Skin of body (tissue), 2 donors: ENCODE measurements around the gene PCBD1. TPM values are rescaled to one million over a fixed set of nuclear protein-coding genes. Genes with fewer than 3 reads are reported as not detected.
"Not testable (repeated sequence)": the region's sequence is repeated elsewhere in the genome, so short reads cannot be mapped to it uniquely, and the experiment has no call there.

Experiments used
- DNase-seq: peaks from one replicate; lab custom pipeline; 2025; lab: John Stamatoyannopoulos, UW
- total RNA-seq: library from RNA; depleted of rRNA; stranded (reverse); fragments of >200 nt; gene quantifications from one replicate; pipeline ENCODE4 v1.2.3, GENCODE V29; 2014

Gene PCBD1
- total RNA-seq, 1 donor from 2014 or later = 15.5 TPM

DNA sequence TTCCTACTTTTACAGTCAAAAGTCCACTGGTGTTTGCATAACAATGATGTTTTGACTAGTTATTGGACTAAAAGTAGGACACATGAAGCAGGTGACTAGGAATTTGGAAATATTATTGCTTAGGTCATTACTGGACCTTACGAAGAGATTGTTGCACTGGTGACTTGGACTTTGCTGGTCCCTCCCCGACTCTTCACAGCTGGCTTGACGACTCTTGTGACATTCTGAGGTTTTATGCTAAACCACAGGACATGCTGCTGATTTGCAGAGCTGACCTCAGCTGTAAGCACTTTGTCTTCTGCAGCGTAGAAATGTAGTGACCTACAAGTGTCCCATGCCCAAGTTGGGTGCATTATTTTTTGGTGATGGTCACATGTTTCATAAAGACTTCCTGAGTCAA, 21.9 kb downstream of the PCBD1 start:
- DNase-seq = no peak

GRCh38 chr10:70864935-70865334, 23.4 kb downstream of the PCBD1 start:
- DNase-seq = no peak

GRCh38 chr10:70863470-70864160, 24.8 kb downstream of the PCBD1 start:
- DNase-seq = no peak

DNA sequence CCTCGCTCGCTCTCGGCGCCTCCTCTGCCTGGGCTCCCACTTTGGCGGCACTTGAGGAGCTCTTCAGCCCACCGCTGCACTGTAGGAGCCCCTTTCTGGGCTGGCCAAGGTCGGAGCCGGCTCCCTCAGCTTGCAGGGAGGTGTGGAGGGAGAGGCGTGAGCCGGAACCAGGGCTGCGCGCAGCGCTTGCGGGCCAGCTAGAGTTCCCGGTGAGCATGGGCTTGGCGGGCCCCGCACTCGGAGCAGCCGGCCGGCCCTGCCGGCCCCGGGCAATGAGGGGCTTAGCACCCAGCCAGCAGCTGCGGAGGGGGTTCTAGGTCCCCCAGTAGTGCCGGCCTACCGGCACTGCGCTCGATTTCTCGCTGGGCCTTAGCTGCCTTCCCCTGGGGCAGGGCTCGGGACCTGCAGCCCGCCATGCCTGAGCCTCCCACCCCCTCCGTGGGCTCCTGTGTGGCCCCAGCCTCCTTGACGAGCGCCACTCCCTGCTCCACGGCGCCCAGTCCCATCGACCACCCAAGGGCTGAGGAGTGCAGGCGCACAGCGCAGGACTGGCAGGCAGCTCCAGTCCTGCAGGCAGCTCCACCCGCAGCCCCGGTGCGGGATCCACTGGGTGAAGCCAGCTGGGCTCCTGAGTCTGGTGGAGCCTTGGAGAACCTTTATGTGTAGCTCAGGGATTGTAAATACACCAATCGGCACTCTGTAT, 26.7 kb downstream of the PCBD1 start:
- not testable (repeated sequence) for DNase-seq

GRCh38 chr10:70858759-70859158, 29.6 kb downstream of the PCBD1 start:
- DNase-seq = no peak

DNA sequence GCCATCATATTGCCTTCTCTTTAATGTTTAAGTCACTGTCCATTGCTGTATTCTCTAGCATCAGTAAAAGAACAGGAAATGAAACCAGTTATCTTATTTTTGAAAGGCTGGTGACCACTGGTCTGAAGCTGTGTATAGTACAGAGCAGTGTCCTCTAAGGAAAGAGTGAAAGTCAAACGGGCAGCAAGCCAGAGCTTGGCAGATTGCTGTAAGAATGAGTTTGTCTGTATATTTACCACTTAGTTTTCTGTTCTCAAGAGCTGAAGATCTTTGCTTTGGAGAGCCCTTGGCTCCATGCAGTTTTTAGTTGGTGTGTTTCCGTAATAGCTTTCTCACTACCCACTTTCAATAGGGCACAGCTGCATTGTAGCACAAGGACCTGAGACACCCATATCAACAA, 31.9 kb downstream of the PCBD1 start:
- no peak for DNase-seq

DNA sequence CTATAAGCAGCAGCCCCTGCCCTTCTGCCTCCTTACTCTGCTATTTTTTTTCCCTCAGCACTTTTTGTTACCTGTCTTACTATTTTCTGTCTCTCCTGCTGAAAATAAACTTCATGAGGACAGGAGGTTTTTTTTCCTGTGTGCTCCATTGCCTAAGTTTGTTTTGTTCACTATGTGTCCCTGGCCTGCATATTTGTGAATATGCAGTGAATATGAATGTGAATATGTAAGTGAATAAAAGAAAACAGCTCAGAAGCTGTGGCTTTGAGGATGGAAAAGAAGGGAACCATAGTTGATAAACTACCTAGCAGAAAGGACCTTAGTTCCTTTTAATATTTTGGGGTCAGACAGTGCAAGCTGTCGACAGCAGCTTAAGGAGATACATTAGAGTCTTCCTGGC, 34.9 kb downstream of the PCBD1 start:
- DNase-seq = no peak

DNA sequence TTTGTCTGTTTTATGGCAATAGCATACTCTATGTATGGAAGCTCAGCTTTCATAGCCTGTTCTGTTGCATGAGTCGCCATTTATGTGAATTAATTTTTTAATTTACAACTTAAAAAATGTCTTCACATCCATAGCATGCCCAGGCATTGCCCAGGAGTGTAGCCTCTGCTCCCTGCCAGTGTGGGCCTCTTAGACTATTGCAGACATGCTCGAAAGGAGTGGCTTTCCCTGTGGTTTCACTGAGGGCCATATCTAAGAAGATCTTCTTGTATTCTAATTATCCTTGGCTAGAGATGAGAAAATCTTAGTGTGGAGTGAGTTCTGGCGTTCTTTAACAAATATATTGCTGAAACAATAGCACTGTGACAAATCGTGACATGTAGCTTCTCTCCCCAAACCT, 35.3 kb downstream of the PCBD1 start:
- no peak for DNase-seq

DNA sequence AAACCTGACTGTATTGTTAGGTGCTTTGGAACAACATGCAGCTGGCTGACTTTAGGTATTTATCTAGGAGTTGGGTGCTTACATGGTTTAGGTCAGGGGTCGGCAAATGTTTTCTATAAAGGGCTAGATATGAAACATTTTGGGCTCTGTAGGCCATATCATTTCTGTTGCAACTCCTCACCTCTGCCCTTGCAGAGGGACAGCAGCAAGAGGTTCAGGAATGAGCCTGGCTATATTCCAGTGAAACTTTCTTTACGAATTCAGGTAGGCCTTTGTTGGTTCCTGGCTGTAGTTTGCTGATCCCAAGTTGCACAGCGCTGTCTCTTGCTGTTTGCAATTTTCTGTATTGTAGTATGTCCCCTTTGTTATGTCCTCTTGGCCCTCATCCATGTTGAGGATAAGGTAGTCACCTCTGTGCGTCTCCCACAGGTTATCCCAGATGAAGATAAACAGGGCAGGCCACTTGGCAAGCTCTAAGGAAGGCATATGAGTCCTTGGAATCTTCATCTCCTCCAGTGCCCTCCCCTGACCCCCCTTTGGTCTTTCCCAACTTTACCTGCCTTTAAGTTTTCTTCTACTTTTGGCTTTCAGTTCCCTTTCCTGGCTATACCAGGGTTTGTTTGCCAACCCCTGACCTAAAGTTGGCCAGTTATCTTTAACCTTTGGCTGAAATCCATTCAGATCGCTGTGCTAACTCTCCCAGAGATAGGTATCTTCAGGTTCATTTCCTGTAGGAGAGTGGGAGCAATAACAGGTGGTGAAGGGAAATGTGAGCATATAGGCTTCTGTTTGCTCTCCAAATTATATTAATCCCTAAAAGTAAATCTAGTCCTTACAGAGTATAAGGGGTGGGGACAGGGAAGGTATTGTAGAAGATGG, 36.5 kb downstream of the PCBD1 start:
- no peak for DNase-seq

DNA sequence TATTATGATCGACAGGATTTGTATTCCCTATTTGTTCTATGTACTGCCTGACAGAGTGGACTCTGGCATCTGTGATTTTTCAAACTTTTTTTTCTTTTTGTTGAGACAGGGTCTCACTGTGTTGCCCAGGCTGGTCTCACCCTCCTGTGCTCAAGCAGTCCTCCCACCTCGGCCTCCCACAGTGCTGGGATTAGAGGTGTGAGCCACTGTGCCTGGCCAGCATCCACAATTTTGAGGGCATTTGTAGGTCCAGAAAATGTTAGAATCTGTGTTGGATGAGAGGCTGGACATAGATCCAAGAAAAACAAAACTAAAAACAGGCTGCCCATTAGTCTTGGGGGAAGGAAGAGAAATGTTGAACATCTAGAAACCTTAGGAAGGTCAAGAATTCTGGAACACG, 38.3 kb downstream of the PCBD1 start:
- DNase-seq = no peak

- peak; percentile 39 for DNase-seq
Observed at GRCh38 chr10:70849582-70850016, 38.8 kb downstream of the PCBD1 start.

- DNase-seq = no peak
Observed at GRCh38 chr10:70847659-70848360, 40.6 kb downstream of the PCBD1 start.

DNA sequence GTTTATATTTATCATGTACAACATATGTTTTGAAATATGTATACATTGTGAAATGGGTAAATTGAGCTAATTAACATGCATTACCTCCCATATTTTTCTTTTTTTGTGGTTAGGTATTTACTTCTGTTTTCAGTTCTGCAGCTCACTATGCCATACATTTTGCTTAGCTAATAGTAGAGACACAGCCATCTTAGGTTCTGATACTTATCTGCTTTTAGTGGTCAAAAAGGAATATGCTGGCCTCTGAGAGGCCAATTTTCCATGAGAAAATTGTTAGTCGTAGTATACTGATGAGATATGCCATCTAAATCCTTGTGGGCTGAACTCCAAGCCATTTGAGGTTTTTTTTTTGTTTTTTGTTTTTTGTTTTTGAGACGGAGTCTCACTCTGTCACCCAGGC, 41.6 kb downstream of the PCBD1 start:
- no peak for DNase-seq

DNA sequence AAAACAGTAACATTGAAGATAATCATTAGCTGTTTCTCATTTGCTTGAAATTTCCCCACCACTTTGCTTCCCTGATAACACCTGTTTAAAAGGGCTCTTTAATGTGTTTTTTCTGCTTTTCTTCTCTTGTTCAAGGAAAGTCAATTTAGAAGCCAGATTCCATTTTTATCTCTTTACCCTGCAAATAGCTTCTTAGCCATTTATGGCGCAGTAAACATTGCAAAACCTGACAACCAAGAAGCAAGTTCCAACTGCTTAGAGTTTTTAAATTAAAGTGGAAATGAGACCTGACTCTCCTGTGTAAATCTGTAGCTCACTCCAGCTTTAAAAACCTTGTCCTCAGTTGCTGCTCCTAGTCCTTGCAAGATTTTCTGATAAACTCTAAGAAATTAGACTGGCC, 42.5 kb downstream of the PCBD1 start:
- DNase-seq = no peak

DNA sequence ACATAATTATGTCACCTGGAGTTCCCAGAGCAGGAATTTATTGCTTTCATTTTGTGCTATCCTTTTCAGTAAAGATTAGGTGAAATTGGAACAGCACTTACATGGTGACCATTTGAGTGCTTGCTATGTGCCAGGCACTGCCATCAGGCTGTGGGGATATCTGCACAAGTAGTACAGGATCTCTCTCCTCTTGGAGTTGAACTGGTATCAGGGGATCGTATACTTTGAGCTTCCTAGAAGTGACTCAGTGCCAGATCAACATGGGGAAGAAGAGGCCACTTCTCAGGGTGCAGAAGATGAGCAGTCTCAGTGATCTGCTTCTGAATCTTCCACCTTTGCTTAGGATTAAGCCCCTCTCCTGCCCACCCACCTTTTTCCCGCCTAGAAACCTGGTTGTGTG, 43.1 kb downstream of the PCBD1 start:
- no peak for DNase-seq

- no peak for DNase-seq
Observed at GRCh38 chr10:70843776-70844489, 44.4 kb downstream of the PCBD1 start.

- no peak for DNase-seq
Observed at GRCh38 chr10:70843333-70843732, 45.0 kb downstream of the PCBD1 start.

DNA sequence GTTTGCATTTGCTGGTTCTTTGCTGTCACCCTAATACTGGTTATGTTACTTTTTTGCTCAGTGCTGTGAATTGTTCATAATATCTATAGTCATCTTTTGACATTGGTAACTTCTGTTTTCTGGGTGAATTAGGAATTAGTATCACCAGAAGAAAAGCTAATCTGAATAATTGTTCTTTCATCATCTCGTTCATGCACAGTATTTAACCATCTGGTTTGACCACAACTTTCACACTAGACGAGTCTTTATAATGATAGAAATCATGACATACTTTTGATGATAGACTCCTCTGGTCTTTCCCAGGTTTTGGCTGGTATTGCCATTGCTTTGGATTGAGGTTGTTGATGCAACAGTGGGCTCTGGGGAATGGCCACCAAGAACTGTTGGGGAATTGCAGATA, 47.5 kb downstream of the PCBD1 start:
- DNase-seq = no peak

DNA sequence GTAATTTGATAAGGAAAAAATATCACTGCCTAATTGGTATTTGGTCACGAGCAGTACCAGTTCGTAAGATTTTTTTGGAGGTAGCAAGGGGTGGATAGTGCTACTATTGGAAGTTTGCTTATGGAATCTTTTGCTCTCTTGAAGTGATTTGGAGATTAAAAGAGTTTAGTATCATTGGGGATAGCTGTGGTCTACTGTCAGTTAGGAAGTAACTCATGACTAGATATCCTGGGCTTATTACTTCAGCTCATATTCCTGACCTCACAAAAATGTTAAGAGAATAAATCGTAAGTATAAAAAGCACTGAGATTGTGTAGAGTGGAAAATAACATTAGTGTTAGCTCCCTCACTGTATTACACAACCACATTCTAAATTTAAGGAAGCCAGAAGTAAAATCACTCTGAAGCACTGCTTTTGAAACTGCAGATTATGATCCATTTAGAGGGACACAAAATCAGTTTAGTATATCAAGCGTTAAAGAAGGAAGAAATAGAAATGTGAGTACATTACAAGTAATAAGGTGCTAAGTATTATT, 50.0 kb downstream of the PCBD1 start:
- DNase-seq = no peak

DNA sequence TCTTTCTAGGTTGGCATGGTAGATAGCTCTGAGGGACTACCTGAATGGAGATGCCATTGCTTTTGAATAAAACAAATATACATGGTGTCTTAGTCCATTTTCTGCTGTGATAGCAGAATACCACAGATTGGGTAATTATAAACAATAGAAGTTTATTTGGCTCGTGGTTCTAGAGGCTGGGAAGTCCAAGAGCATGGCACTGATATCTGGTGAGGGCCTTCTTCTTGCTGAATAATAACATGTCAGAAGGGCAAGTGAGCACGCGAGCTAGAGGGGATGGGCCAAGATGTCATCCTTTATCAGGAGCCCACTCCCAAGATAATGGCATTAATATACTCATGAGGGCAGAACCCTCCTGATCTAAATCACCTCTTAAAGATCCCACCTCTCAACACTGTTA, 50.7 kb downstream of the PCBD1 start:
- DNase-seq = no peak

GRCh38 chr10:70836319-70836718, 52.0 kb downstream of the PCBD1 start:
- DNase-seq = no peak
